ENCODE results near the gene COL15A1. TPM values are rescaled to one million over a fixed set of nuclear protein-coding genes. Genes with fewer than 3 reads are reported as not detected.

Gene COL15A1
- total RNA-seq, 1 experiment from 2014 or later = not detected

DNA sequence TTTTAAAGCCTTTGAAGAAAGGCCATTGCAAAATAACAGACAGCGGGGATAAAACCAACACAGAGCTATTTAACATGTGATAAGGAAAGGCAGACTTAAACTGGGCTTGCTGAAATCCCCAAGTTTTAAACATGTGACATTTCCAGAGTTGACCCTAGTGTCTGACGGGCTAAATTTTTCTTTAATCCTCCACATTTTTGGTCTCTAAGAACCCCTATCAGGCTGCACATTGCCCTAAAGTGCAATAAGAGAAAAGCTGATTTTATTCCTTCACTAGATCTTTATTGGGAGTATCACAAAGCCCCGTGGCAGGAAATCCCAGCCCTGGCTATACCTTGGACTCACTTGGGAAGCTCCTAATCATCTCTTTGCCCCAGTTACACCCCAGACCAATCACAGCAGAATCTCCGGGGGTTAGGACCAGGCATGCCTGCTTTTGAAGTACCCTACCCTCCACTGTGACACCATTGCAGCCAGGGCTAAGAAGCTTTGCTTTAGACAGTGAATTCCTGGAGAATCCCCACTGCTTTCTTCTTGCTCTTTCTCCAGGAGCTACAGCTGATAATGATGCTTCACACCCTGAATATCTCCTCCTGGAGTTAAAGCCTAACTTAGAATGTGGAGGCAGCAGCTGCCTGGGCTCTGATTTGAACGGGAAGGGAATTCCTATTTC lies 20.1 kb upstream of the COL15A1 start:
- Histone ChIP-seq H3K4me2 (ENCODE audit: insufficient read depth, insufficient read length, low read length) (no peak overlapping the region), H3K23me2 (ENCODE audit: insufficient read length, low read depth, low read length, poor library complexity, severe bottlenecking) (no peaks in the 10 kb centered on the region), H2AFZ (ENCODE audit: low read length) (no peak overlapping the region), H3K14ac (ENCODE audit: insufficient read depth, low read length) (no peak overlapping the region), H4K91ac (ENCODE audit: insufficient read length, low read depth, low read length) (no peak overlapping the region), H2BK15ac (ENCODE audit: low read depth, low read length) (no peak overlapping the region), H3T11ph (ENCODE audit: low read length) (no peak overlapping the region), H3K18ac (ENCODE audit: insufficient read length, low read depth, low read length) (no peak overlapping the region), H3K79me2 (ENCODE audit: insufficient read depth, low read length) (no peaks in the 10 kb centered on the region), H2AK5ac (ENCODE audit: insufficient read length, low read length) (no peak overlapping the region), H3K79me1 (ENCODE audit: insufficient read depth, low read depth, low read length, poor library complexity, severe bottlenecking) (no peaks in the 10 kb centered on the region), H3K9me3 (ENCODE audit: control insufficient read depth, low read depth, low read length) (no peaks in the 10 kb centered on the region), H3K4ac (ENCODE audit: low read depth, low read length) (no peak overlapping the region), H3K9ac (ENCODE audit: extremely low read depth, insufficient read length, low read length) (no peak overlapping the region), H4K5ac (ENCODE audit: insufficient read length, low read depth, low read length) (no peak overlapping the region), H2BK12ac (ENCODE audit: insufficient read length, low read depth, low read length) (no peak overlapping the region), H2BK20ac (ENCODE audit: low read depth, low read length, poor library complexity, severe bottlenecking) (no peak overlapping the region), H4K20me1 (ENCODE audit: control insufficient read depth, insufficient read depth, insufficient read length) (no peaks in the 10 kb centered on the region), H3K4me1 (ENCODE audit: insufficient read depth, low read length) (no peaks in the 10 kb centered on the region), H2BK5ac (ENCODE audit: insufficient read length, low read length) (no peak overlapping the region), H3K27ac (ENCODE audit: insufficient read length, low read depth, low read length) (no peak overlapping the region), H3K23ac (ENCODE audit: insufficient read length, low read depth, low read length) (no peak overlapping the region), H3K56ac (ENCODE audit: insufficient read length, low read depth, low read length) (no peak overlapping the region), H4K8ac (replicated peaks; ENCODE audit: insufficient read length, low read depth, low read length) (no peak overlapping the region), H2BK120ac (ENCODE audit: low read depth, low read length, poor library complexity, severe bottlenecking) (no peak overlapping the region), H3K27me3 (ENCODE audit: insufficient read depth, low read length) (no peaks in the 10 kb centered on the region)
- H3K9me3 Mint-ChIP-seq = no peaks in the 10 kb centered on the region
- H3K27ac Mint-ChIP-seq = no peak overlapping the region
- no peak for DNase-seq
- H3K4me3 Mint-ChIP-seq = no peak overlapping the region
- no peaks in the 10 kb centered on the region for H3K36me3 Mint-ChIP-seq (ENCODE audit: insufficient read depth in 1 of 3, low read depth in 3 of 3)
- peaks cover 2% of the 10 kb centered on the region; the same call in 1 of the 2 replicates for H3K27me3 Mint-ChIP-seq (ENCODE audit: low read depth)
- TF ChIP-seq, protein P1, sequence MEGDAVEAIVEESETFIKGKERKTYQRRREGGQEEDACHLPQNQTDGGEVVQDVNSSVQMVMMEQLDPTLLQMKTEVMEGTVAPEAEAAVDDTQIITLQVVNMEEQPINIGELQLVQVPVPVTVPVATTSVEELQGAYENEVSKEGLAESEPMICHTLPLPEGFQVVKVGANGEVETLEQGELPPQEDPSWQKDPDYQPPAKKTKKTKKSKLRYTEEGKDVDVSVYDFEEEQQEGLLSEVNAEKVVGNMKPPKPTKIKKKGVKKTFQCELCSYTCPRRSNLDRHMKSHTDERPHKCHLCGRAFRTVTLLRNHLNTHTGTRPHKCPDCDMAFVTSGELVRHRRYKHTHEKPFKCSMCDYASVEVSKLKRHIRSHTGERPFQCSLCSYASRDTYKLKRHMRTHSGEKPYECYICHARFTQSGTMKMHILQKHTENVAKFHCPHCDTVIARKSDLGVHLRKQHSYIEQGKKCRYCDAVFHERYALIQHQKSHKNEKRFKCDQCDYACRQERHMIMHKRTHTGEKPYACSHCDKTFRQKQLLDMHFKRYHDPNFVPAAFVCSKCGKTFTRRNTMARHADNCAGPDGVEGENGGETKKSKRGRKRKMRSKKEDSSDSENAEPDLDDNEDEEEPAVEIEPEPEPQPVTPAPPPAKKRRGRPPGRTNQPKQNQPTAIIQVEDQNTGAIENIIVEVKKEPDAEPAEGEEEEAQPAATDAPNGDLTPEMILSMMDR (conservative IDR thresholded peaks at IDR 0.05) = no peak
- H3K4me1 Mint-ChIP-seq = peaks cover 14 to 33% of the 10 kb centered on the region in 2 experiments
- no CpG with 5 or more reads among the region's 5 CpGs for WGBS (ENCODE audit: extremely low coverage, insufficient read length, low lambda C conversion rate)
